ENCODE data around the gene ITM2C.

ITM2C gene

DNA sequence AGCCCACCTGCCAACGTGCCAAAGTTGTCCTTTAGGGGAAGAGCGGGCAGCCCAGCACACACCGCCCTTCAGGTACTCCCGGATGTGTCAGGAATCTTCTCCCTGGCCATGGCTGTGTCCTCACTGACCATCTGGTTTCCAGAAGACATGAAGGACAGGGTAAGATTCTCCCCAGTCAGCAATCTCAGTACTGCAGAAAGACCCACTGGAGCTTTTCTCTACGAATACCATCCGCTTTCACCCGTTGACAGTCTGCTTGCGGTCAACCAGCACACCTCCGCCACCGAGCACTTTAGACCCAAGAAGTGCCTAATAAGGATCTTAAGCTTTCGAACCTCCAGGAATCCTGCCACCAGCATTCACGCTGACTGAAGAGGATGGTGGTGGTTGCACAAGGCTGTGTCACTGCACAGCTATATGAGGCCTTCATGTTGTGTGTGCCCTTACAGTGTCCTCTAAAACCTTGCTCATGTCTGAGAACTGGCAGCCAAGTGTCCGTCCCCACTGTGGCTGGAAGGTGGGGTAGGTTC, 42.7 kb upstream of the ITM2C start:
- DNase-seq: no peak
- Histone ChIP-seq H3K4me3 (no peak overlapping the region), H3K27ac (no peak overlapping the region), H3K4me1 (peaks cover 0 to 7% (median 0%) of the 10 kb centered on the region in 4 donors), H3K36me3 (peaks cover 9 to 33% (median 21%) of the 10 kb centered on the region in 3 donors), H3K27me3 (peaks cover 0 to 13% of the 10 kb centered on the region in 2 donors), H3K9me3 (no peaks in the 10 kb centered on the region)
- intact Hi-C loops (cut with DNase I; ENCODE audit: low total_unique reads): no loop called here
- TF ChIP-seq, protein P1, sequence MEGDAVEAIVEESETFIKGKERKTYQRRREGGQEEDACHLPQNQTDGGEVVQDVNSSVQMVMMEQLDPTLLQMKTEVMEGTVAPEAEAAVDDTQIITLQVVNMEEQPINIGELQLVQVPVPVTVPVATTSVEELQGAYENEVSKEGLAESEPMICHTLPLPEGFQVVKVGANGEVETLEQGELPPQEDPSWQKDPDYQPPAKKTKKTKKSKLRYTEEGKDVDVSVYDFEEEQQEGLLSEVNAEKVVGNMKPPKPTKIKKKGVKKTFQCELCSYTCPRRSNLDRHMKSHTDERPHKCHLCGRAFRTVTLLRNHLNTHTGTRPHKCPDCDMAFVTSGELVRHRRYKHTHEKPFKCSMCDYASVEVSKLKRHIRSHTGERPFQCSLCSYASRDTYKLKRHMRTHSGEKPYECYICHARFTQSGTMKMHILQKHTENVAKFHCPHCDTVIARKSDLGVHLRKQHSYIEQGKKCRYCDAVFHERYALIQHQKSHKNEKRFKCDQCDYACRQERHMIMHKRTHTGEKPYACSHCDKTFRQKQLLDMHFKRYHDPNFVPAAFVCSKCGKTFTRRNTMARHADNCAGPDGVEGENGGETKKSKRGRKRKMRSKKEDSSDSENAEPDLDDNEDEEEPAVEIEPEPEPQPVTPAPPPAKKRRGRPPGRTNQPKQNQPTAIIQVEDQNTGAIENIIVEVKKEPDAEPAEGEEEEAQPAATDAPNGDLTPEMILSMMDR (IDR thresholded peaks at IDR 0.05): no peak

DNA sequence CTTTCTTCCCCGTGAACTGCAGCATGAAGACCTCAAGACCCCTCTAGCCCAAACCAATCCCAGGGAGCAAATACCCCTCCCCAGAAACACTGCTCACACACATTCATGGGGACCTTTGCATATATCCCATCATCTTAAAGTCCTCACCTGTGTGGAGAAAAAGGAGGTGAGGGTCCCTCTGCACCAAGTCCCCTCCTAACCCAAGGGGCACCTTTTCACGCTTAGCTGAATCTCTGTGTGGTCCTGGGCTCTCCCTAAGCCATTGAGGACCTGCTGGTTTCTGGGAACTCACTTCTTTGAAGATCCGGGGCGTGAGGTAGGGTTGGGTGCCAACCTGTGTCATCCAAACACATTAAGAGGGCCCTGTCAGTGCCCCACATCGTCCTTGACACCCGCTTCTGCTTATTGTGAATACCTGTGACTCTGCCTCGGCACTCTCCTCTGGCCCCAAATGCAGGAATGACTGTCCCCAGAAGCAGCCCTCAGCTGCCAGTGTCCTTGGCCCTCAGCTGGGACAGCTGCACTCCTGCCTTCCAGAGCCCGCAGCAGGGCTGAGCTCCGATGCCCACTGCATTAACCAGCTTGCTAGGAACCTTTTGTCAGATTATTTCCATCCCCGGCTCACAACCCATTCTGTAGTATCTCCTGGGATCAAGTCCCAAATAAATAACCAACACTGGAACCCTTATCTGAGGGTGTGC, 41.3 kb upstream of the ITM2C start:
- TF ChIP-seq, protein P1 (IDR thresholded peaks at IDR 0.05): no peak
- Histone ChIP-seq H3K27ac (no peak overlapping the region), H3K4me1 (peaks cover 0 to 15% (median 6%) of the 10 kb centered on the region in 4 donors), H3K9me3 (no peaks in the 10 kb centered on the region), H3K4me3 (no peak overlapping the region), H3K27me3 (peaks cover 0 to 26% of the 10 kb centered on the region in 2 donors), H3K36me3 (peaks cover 1 to 20% (median 11%) of the 10 kb centered on the region in 3 donors)
- intact Hi-C loops (cut with DNase I; ENCODE audit: low total_unique reads): no loop called here
- no peak for DNase-seq

DNA sequence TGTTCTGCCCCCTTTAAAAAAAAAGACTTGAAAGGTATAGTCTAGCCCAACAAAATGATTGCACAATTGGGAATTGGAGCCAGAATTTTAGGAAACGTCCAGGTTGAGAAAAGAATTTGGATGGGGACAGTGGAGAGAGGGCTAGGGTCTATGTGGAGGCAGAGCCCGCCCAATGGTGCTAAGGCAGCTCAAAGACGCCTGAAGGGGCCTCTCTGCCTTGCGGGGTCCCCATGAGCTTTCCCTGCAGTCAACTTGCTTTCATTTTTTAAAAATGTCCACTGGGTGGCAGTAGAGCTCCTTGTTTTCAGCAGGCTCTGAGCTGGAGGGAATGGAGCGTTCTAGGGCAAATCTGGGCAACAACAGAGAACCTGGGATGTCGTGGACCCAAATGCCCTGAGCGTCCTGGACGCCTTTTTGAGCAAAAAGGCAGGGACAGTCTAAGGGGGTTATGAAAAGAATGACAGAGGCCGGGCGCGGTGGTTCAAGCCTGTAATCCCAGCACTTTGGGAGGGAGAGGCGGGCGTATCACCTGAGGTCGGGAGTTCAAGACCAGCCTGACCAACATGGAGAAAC, 40.2 kb upstream of the ITM2C start:
- TF ChIP-seq, protein P1 (IDR thresholded peaks at IDR 0.05): peak; percentile 68 to 80
- Histone ChIP-seq H3K9me3 (no peaks in the 10 kb centered on the region), H3K4me1 (peaks cover 0 to 19% (median 9%) of the 10 kb centered on the region in 4 donors), H3K27me3 (peaks cover 0 to 37% of the 10 kb centered on the region in 2 donors), H3K27ac (no peak overlapping the region), H3K4me3 (peak overlapping the region in 1 of 2 donors; percentile 40), H3K36me3 (peaks cover 0 to 12% (median 3%) of the 10 kb centered on the region in 3 donors)
- DNase-seq: peak in 1 of 2 donors; percentile 67
- intact Hi-C loops (cut with DNase I; ENCODE audit: low total_unique reads): loop anchor here (2.0 kb wide), 1 partner anchor 162 kb away; no protein-coding TSS in a partner anchor

DNA sequence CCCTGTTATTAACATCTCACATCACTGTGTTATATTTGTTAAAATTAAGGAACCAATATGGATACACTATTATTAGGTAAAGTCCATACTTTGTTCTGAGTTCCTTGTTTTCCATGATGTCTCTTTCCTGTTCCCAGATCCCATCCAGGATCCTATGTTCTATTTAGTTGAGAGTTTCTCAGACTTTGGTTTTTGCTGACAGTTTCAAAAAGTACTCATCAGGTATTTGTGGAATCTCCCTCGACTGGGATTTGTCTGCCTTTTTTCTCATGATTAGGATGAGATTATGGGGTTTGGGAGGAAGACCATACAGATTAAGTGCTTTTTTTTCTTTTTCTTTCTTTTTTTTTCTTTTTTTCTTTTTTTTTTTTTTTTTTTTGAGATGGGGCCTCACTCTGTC, 39.4 kb upstream of the ITM2C start:
- H3K27me3 ChIP-seq: peaks cover 0 to 46% of the 10 kb centered on the region in 2 donors
- H3K36me3 ChIP-seq: peaks cover 0 to 12% (median 3%) of the 10 kb centered on the region in 3 donors
- intact Hi-C loops (cut with DNase I; ENCODE audit: low total_unique reads): loop anchor here (2.0 kb wide), 1 partner anchor 161 kb away; no protein-coding TSS in a partner anchor
- H3K4me3 ChIP-seq: no peak overlapping the region
- no peaks in the 10 kb centered on the region for H3K9me3 ChIP-seq
- H3K27ac ChIP-seq: no peak overlapping the region
- H3K4me1 ChIP-seq: peaks cover 0 to 19% (median 9%) of the 10 kb centered on the region in 4 donors
- no peak for DNase-seq
- TF ChIP-seq, protein P1 (IDR thresholded peaks at IDR 0.05): no peak

DNA sequence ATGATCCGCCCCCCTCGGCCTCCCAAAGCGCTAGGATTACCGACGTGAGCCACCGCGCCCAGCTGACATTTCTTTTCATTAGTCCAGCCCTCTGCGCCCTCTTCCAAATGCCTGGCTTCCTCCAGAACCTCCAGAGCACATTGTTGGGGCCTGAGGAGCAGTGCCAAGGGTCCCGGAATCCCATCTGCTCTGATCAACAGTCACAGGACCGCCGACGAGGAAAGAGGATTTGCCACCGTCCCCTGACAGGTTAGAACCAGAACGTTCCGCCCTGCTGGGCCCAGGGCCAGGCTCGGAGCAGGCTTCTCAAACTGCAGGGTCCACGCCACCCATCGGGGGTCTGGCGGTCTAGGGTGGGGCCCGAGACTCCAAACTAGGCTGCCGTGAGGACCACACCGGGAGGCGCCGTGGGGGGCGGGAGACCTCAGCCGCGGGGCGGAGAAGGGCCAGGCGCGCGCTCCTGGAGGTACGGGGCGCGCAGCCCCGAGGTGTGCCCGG, 36.9 kb upstream of the ITM2C start:
- H3K36me3 ChIP-seq: no peaks in the 10 kb centered on the region

More for the DNA sequence above, 36.9 kb upstream of the ITM2C start:
- TF ChIP-seq, protein P1 (IDR thresholded peaks at IDR 0.05): no peak
- intact Hi-C loops (cut with DNase I; ENCODE audit: low total_unique reads): no loop called here
- Histone ChIP-seq H3K27ac (no peak overlapping the region), H3K27me3 (peaks cover 0 to 47% of the 10 kb centered on the region in 2 donors), H3K9me3 (no peaks in the 10 kb centered on the region), H3K4me1 (peaks cover 0 to 19% (median 9%) of the 10 kb centered on the region in 4 donors), H3K4me3 (peak overlapping the region; percentile 11 to 40)
- DNase-seq: no peak

All from tibial artery (tissue), 4 donors.